Endodermal cell (in vitro differentiated cells): ENCODE measurements around the gene DNAJA4. TPM values are rescaled to one million over a fixed set of nuclear protein-coding genes. Genes with fewer than 3 reads are reported as not detected.

Experiments
- DNase-seq: peaks from one replicate; pipeline ENCODE4 v3.0.0-alpha.2; 2017
- H3K27ac ChIP-seq: 2 replicates; pipeline ENCODE4 v1.5.1; 2013; ENCODE audit warnings: mild to moderate bottlenecking, low read depth, low read length, moderate library complexity
- H3K27me3 ChIP-seq: 2 replicates; pipeline ENCODE4 v1.6.1; 2013; ENCODE audit warnings: mild to moderate bottlenecking, low read length, moderate library complexity; ENCODE audit not compliant: insufficient read depth, control insufficient read depth, poor library complexity, severe bottlenecking
- H3K36me3 ChIP-seq: 2 replicates; pipeline ENCODE4 v1.7.0; 2013; ENCODE audit warnings: mild to moderate bottlenecking, low read length, moderate library complexity; ENCODE audit not compliant: control insufficient read depth, insufficient read depth
- H3K4me1 ChIP-seq: one replicate; pipeline ENCODE4 v1.7.0; 2013; ENCODE audit warnings: low read length; ENCODE audit not compliant: control insufficient read depth, insufficient read depth
- H3K4me3 ChIP-seq: 2 replicates; pipeline ENCODE4 v1.5.1; 2013; ENCODE audit warnings: mild to moderate bottlenecking, low read length, moderate library complexity
- H3K9ac ChIP-seq: 2 replicates; pipeline ENCODE4 v1.6.1; 2013; ENCODE audit warnings: mild to moderate bottlenecking, low read length, moderate library complexity; ENCODE audit not compliant: poor library complexity, severe bottlenecking; ENCODE audit errors: extremely low read depth
- H3K9me3 ChIP-seq: 2 replicates; pipeline ENCODE4 v1.6.1; 2013; ENCODE audit warnings: mild to moderate bottlenecking, low read length, moderate library complexity; ENCODE audit not compliant: control insufficient read depth
- H3K27ac Mint-ChIP-seq: 2 replicates; pipeline ENCODE4 v1.8.0; 2020; ENCODE audit warnings: mixed read lengths
- H3K27me3 Mint-ChIP-seq: 2 replicates; pipeline ENCODE4 v1.8.0; 2021; ENCODE audit warnings: mild to moderate bottlenecking, mixed read lengths; ENCODE audit not compliant: insufficient read depth
- H3K36me3 Mint-ChIP-seq: 2 replicates; pipeline ENCODE4 v1.8.0; 2020; ENCODE audit warnings: low read depth, mixed read lengths
- H3K4me1 Mint-ChIP-seq: 2 replicates; pipeline ENCODE4 v1.8.0; 2020; ENCODE audit warnings: mixed read lengths
- H3K4me3 Mint-ChIP-seq: 2 replicates; pipeline ENCODE4 v1.8.0; 2020; ENCODE audit warnings: mild to moderate bottlenecking, moderate library complexity, mixed read lengths
- H3K9me3 Mint-ChIP-seq: 2 replicates; pipeline ENCODE4 v1.8.0; 2020; ENCODE audit warnings: mild to moderate bottlenecking, mixed read lengths
- WGBS, 2 experiments: methylation state at CpG; one replicate each; pipeline versions ENCODE4 v1.1.5 to v1.1.7; 2013; ENCODE audit warnings: missing lambda C conversion rate in 2 of 2, mixed read lengths in 1 of 2; ENCODE audit not compliant: insufficient coverage in 1 of 2, insufficient read length in 1 of 2; 5-methylcytosine and 5-hydroxymethylcytosine counted together
- total RNA-seq, 2 donors: library from RNA; stranded (reverse); fragmentation: NEBNext Ultra II Directional in 1 of 2; extraction: Animal tissue kit (Norgen Biotek cat#: 25700) in 1 of 2; gene quantifications; 2 replicates in 1 of 2; 3 replicates in 1 of 2; pipeline ENCODE4 v1.2.1, GENCODE V29; 2021
- TF ChIP-seq, protein P1 (sequence below): fragments of 200-600 bp; sonication (generic); conservative IDR thresholded peaks from 2 replicates; pipeline ENCODE4 v1.5.0; 2021; ENCODE audit warnings: antibody characterized with exemption, mild to moderate bottlenecking

Gene DNAJA4
- total RNA-seq, 2 donors from 2014 or later, result 4.9 to 18.5 TPM

- Histone ChIP-seq H3K27ac (no peak overlapping the region), H3K36me3 (no peaks in the 10 kb centered on the region), H3K9me3 (no peaks in the 10 kb centered on the region), H3K4me3 (no peak overlapping the region), H3K4me1 (no peaks in the 10 kb centered on the region), H3K9ac (no peak overlapping the region), H3K27me3 (no peaks in the 10 kb centered on the region)
- Mint-ChIP-seq H3K9me3 (no peaks in the 10 kb centered on the region), H3K36me3 (no peaks in the 10 kb centered on the region), H3K4me3 (no peak overlapping the region), H3K4me1 (peaks cover 10% of the 10 kb centered on the region), H3K27me3 (no peaks in the 10 kb centered on the region), H3K27ac (no peak overlapping the region)
- DNase-seq, result peak; percentile 97
- TF ChIP-seq, protein P1, sequence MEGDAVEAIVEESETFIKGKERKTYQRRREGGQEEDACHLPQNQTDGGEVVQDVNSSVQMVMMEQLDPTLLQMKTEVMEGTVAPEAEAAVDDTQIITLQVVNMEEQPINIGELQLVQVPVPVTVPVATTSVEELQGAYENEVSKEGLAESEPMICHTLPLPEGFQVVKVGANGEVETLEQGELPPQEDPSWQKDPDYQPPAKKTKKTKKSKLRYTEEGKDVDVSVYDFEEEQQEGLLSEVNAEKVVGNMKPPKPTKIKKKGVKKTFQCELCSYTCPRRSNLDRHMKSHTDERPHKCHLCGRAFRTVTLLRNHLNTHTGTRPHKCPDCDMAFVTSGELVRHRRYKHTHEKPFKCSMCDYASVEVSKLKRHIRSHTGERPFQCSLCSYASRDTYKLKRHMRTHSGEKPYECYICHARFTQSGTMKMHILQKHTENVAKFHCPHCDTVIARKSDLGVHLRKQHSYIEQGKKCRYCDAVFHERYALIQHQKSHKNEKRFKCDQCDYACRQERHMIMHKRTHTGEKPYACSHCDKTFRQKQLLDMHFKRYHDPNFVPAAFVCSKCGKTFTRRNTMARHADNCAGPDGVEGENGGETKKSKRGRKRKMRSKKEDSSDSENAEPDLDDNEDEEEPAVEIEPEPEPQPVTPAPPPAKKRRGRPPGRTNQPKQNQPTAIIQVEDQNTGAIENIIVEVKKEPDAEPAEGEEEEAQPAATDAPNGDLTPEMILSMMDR, result peak; percentile 98
- 19 to 28% methylated on average over 9 of the region's 9 CpGs for WGBS, 2 experiments
Observed at GRCh38 chr15:78308422-78309032, 44.2 kb downstream of the DNAJA4 start.

- Mint-ChIP-seq H3K4me1 (peaks cover 13% of the 10 kb centered on the region), H3K9me3 (no peaks in the 10 kb centered on the region), H3K4me3 (no peak overlapping the region), H3K27ac (no peak overlapping the region), H3K27me3 (no peaks in the 10 kb centered on the region), H3K36me3 (no peaks in the 10 kb centered on the region)
- WGBS, 2 experiments, result 91 to 94% methylated on average over 2 to 3 of the region's 3 CpGs
- TF ChIP-seq, protein P1, result no peak
- Histone ChIP-seq H3K4me3 (no peak overlapping the region), H3K27me3 (no peaks in the 10 kb centered on the region), H3K9ac (no peak overlapping the region), H3K9me3 (no peaks in the 10 kb centered on the region), H3K36me3 (no peaks in the 10 kb centered on the region), H3K4me1 (no peaks in the 10 kb centered on the region), H3K27ac (no peak overlapping the region)
- no peak for DNase-seq
Observed at GRCh38 chr15:78311292-78311691, 46.9 kb downstream of the DNAJA4 start.

DNA sequence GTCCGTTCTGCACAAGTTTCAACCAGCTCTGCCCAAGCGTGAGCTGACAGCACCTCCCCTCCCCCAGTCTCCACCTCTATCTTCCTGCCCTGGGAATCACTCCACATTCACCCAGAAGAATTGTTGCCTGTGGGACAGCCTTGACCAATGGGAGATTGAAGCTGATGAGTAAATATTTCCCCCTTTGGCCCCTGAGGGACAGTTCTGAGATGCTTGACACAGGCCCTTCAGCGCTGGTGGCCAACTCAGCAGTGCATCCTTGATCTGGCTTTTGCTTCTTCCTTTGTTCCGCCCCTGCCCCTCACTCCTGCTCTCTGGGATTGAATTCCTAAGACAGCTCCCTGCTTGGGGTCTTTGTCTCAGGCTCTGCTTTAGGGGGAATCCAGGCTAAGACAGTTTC lies 48.2 kb downstream of the DNAJA4 start:
- Mint-ChIP-seq H3K27ac (peak overlapping the region; percentile 30), H3K27me3 (no peaks in the 10 kb centered on the region), H3K4me1 (peaks cover 23% of the 10 kb centered on the region), H3K9me3 (no peaks in the 10 kb centered on the region), H3K36me3 (no peaks in the 10 kb centered on the region), H3K4me3 (no peak overlapping the region)
- WGBS, 2 experiments, result 56 to 73% methylated on average over 1 to 4 of the region's 4 CpGs
- Histone ChIP-seq H3K27me3 (no peaks in the 10 kb centered on the region), H3K36me3 (no peaks in the 10 kb centered on the region), H3K9me3 (no peaks in the 10 kb centered on the region), H3K9ac (no peak overlapping the region), H3K27ac (peak overlapping the region; percentile 10), H3K4me3 (no peak overlapping the region), H3K4me1 (no peaks in the 10 kb centered on the region)
- TF ChIP-seq, protein P1, result no peak
- peak; percentile 49 for DNase-seq
